Prostate gland (tissue), 2 donors: ENCODE measurements around the gene LYG2. TPM values are rescaled to one million over a fixed set of nuclear protein-coding genes. Genes with fewer than 3 reads are reported as not detected.

ENCODE experiments used
- DNase-seq: peaks from one replicate; pipeline ENCODE4 v3.0.0-alpha.2; 2019; ENCODE audit warnings: low spot score
- H3K27ac ChIP-seq, 2 donors: fragments of 200-600 bp; sonication (generic); 2 replicates each; pipeline ENCODE4 v1.5.1; 2017 to 2019
- H3K27me3 ChIP-seq: fragments of 200-600 bp; sonication (generic); replicated peaks from 2 replicates; pipeline ENCODE4 v1.5.1; 2019; ENCODE audit not compliant: insufficient read depth
- H3K36me3 ChIP-seq, 2 donors: fragments of 200-600 bp; sonication (generic); 1 replicate in 1 of 2; 2 replicates in 1 of 2; pipeline versions ENCODE4 v1.5.1 to v1.8.1; 2017 to 2019
- H3K4me1 ChIP-seq: fragments of 200-600 bp; sonication (generic); replicated peaks from 2 replicates; pipeline ENCODE4 v1.5.1; 2019
- H3K4me3 ChIP-seq, 2 donors: fragments of 200-600 bp; sonication (generic); 2 replicates each; pipeline ENCODE4 v1.5.1; 2017 to 2019
- H3K9me3 ChIP-seq: fragments of 200-600 bp; sonication (generic); 2 replicates; pipeline ENCODE4 v1.5.1; 2017
- POLR2A ChIP-seq: fragments of 450-650 bp; IDR thresholded peaks from one replicate; pipeline ENCODE4 v1.6.1; 2016; ENCODE audit warnings: antibody characterized with exemption, mild to moderate bottlenecking
- POLR2AphosphoS5 ChIP-seq: sonication (generic); formaldehyde crosslinking; IDR thresholded peaks from one replicate; pipeline ENCODE4 v1.6.1; 2017; ENCODE audit warnings: antibody characterized with exemption
- WGBS: methylation state at CpG from one replicate; pipeline ENCODE4 v1.1.5; 2018; 5-methylcytosine and 5-hydroxymethylcytosine counted together
- intact Hi-C: fragments of 100-400 bp; cut with DNase I; formaldehyde crosslinking; loops from one replicate; pipeline ENCODE4 v1.14.2; 2022
- total RNA-seq, 2 donors: library from RNA; depleted of rRNA; stranded (reverse); fragments of >200 nt; gene quantifications; one replicate each; pipeline ENCODE4 v1.1.0, GENCODE V29; 2016
- TF ChIP-seq, protein P1 (sequence below), 4 experiments: fragments of 200-600 bp in 2 of 4; fragments of 450-650 bp in 2 of 4; sonication (generic) in 2 of 4; IDR thresholded peaks; 1 replicate in 3 of 4; 2 replicates in 1 of 4; pipeline ENCODE4 v1.5.1; 2016 to 2019; ENCODE audit warnings: antibody characterized with exemption in 4 of 4, mild to moderate bottlenecking in 2 of 4, moderate library complexity in 2 of 4

LYG2 gene
- total RNA-seq, 2 donors from 2014 or later, result not detected

DNA sequence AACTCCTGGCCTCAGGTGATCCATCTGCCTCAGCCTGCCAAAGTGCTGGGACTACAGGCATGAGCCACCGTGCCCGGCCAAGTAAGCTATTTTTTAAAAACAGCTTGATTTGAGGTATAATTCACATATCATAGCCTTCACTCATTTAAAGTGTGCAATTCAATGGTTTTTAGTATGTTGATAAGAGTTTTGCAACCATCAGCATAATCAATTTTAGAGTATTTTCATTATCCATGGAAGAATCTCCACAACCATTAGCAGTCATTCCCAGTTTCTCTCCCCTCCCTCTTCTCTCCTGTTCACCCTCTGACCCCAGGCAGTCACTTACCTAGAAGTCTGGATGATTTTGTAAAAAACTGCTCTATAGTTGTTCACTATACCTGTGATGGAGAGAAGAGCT, 4.7 kb upstream of the LYG2 start:
- no peaks in the 10 kb centered on the region for H3K27me3 ChIP-seq
- H3K27ac ChIP-seq, result no peak overlapping the region
- DNase-seq, result no peak
- H3K4me3 ChIP-seq, result no peak overlapping the region
- WGBS, result 97% methylated on average over 2 of the region's 2 CpGs
- intact Hi-C loops, result no loop called here
- TF ChIP-seq, protein P1, sequence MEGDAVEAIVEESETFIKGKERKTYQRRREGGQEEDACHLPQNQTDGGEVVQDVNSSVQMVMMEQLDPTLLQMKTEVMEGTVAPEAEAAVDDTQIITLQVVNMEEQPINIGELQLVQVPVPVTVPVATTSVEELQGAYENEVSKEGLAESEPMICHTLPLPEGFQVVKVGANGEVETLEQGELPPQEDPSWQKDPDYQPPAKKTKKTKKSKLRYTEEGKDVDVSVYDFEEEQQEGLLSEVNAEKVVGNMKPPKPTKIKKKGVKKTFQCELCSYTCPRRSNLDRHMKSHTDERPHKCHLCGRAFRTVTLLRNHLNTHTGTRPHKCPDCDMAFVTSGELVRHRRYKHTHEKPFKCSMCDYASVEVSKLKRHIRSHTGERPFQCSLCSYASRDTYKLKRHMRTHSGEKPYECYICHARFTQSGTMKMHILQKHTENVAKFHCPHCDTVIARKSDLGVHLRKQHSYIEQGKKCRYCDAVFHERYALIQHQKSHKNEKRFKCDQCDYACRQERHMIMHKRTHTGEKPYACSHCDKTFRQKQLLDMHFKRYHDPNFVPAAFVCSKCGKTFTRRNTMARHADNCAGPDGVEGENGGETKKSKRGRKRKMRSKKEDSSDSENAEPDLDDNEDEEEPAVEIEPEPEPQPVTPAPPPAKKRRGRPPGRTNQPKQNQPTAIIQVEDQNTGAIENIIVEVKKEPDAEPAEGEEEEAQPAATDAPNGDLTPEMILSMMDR (IDR thresholded peaks at IDR 0.05), result no peak
- TF ChIP-seq POLR2AphosphoS5, result no peak
- TF ChIP-seq POLR2A, result no peak
- H3K4me1 ChIP-seq, result no peaks in the 10 kb centered on the region
- H3K36me3 ChIP-seq, result no peaks in the 10 kb centered on the region
- H3K9me3 ChIP-seq, result no peaks in the 10 kb centered on the region

DNA sequence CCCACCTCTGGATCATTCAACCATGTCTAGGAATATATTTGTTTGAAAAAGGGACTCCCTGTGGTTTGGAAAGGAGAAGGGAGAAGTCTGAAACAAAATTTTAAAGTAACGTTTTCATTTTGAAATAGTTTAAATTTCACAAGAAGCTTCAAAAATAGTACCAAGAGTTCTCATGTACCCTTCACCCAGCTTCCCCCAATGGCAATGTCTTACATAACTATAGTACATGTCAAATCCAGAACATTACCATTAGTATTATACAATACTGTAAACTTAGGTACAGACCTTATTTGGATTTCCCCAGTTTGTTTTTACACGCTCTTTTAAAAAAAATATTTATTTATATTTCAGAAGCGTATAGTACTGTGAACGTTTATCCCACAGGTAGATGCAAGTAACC, 4.0 kb upstream of the LYG2 start:
- WGBS, result 97% methylated on average over 4 of the region's 4 CpGs
- intact Hi-C loops, result no loop called here

DNA sequence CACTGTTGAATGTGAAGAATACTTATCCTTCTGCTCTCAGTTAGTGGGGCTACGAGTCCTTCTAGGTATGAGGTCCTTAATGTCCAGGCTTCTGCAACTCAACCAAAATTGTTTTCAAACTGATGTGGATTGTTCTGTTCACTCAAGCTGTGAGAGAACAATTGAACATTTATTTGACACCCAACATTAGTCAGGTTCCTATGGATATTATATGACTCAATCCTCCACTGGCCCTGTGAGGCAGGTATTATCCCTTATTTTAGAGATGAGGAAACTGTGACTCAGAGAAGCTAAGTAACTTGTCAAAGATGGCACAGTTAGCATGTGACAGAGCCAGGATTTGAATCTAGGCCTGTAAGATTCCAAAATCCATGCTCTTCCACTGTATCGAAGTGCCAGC, 1.2 kb upstream of the LYG2 start:
- DNase-seq, result no peak
- intact Hi-C loops, result no loop called here
- TF ChIP-seq POLR2AphosphoS5 (no peak), POLR2A (no peak)
- TF ChIP-seq, protein P1 (IDR thresholded peaks at IDR 0.05), result no peak
- Histone ChIP-seq H3K4me1 (no peaks in the 10 kb centered on the region), H3K9me3 (no peaks in the 10 kb centered on the region), H3K4me3 (no peak overlapping the region), H3K36me3 (no peaks in the 10 kb centered on the region), H3K27me3 (no peaks in the 10 kb centered on the region), H3K27ac (no peak overlapping the region)
- 96% methylated on average over 2 of the region's 2 CpGs for WGBS

More for the DNA sequence above, 4.0 kb upstream of the LYG2 start:
- H3K4me3 ChIP-seq, result no peak overlapping the region
- H3K27ac ChIP-seq, result no peak overlapping the region
- DNase-seq, result no peak
- TF ChIP-seq POLR2A (no peak), POLR2AphosphoS5 (no peak)
- TF ChIP-seq, protein P1 (IDR thresholded peaks at IDR 0.05), result no peak
- H3K27me3 ChIP-seq, result no peaks in the 10 kb centered on the region
- no peaks in the 10 kb centered on the region for H3K4me1 ChIP-seq
- H3K36me3 ChIP-seq, result no peaks in the 10 kb centered on the region
- no peaks in the 10 kb centered on the region for H3K9me3 ChIP-seq

DNA sequence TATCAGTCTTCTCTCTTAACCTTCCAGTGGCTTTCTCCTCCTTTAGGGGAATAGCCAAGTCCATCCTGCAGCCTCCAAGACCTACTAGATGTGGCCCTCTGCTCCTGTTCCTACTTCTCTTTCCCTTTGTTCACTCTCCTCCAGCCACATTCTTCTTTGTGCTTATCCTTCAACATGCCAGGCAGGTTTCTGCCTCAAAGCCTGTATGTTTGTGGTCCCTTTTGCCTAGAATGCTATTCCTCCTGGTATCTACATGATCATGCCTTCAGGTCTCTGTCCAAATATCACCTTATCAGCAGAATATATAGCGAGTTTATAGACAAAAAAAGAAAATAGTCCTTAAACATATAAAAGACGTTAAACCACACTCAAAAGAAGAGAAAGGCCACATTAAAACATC, 5.5 kb downstream of the LYG2 start:
- Histone ChIP-seq H3K36me3 (no peaks in the 10 kb centered on the region), H3K27me3 (no peaks in the 10 kb centered on the region), H3K4me1 (no peaks in the 10 kb centered on the region), H3K9me3 (no peaks in the 10 kb centered on the region), H3K4me3 (no peak overlapping the region), H3K27ac (no peak overlapping the region)
- intact Hi-C loops, result no loop called here
- 52% methylated on average over 2 of the region's 2 CpGs for WGBS
- no peak for TF ChIP-seq POLR2AphosphoS5
- no peak for TF ChIP-seq POLR2A
- TF ChIP-seq, protein P1 (IDR thresholded peaks at IDR 0.05), result no peak
- DNase-seq, result no peak

DNA sequence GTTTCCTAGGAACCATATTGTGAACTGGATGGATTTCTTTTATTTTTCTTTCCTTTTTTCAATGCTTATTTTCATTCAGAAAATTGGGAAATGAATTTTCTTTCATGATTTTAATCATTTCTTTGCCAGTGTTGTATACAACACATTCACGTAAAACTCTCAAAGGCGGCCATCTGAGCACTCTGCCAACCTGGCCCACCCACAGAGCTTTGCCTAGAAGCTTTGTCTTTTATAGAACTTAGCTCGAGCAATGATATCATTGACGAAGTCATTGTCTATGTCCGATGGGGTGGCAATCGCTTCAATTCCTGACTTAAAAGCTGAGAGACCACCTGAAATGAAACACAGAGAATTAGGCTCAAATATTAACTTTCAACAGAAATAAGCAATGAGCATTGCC, 13.3 kb downstream of the LYG2 start:
- no peak overlapping the region for H3K27ac ChIP-seq
- 66% methylated on average over 6 of the region's 6 CpGs for WGBS
- no peaks in the 10 kb centered on the region for H3K9me3 ChIP-seq
- H3K27me3 ChIP-seq, result no peaks in the 10 kb centered on the region
- no peaks in the 10 kb centered on the region for H3K4me1 ChIP-seq
- no peak for TF ChIP-seq POLR2AphosphoS5
- TF ChIP-seq POLR2A, result no peak
- TF ChIP-seq, protein P1 (IDR thresholded peaks at IDR 0.05), result no peak
- no peaks in the 10 kb centered on the region for H3K36me3 ChIP-seq
- DNase-seq, result no peak
- intact Hi-C loops, result no loop called here
- no peak overlapping the region for H3K4me3 ChIP-seq
